HG03342 (cell line): Measurements from ENCODE around the gene KRT6B.
"Not testable (repeated sequence)": the region's sequence is repeated elsewhere in the genome, so short reads cannot be mapped to it uniquely, and the experiment has no call there.

Source experiments
- ATAC-seq: cut with Tn5 transposase; IDR thresholded peaks from one replicate; pipeline ENCODE4 v1.9.1; 2021; ENCODE audit warnings: mild to moderate bottlenecking, moderate library complexity; ENCODE audit not compliant: unreplicated experiment

KRT6B gene

DNA sequence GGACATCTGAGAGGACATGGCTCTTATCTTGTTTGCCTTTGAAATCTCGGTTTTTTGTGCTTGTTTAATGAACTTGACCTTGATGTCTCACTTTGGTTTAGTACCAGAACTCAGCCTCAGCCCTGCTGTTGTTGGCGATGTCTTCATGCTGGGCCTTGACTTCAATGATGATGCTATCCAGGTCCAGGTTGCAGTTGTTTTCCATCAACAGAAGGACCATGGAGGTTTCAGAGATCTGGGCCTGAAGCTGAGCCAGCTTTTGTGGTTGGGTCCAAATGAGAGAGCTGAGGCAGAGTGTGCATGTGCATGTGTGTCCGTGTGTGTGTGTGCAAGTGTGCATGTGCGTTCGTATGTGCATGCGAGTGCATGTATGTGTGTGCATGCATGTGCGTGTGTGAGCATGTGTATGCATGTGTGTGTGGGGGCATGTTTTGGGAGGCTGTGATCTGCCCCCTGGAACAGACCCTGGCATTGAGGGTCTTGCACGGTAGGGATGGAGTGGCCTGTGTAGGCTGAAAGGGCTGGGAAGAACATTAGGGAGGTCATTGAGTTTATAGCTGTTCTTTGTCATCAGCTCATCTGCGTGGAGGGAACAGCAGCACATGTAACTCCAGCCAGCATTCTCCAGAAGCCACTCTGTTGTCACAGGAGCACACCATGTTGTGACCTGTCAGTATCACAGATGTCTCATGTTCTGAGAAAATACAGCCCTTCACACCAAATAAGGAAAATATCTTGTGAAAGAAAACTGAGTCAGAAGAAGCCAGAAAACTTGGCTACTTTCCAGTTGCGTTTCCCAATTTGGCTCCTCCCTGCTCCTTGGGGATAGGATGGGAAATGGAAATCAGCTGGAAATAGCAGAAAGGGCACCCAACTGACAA is 35.8 kb downstream of the KRT6B start:
- no peak for ATAC-seq

DNA sequence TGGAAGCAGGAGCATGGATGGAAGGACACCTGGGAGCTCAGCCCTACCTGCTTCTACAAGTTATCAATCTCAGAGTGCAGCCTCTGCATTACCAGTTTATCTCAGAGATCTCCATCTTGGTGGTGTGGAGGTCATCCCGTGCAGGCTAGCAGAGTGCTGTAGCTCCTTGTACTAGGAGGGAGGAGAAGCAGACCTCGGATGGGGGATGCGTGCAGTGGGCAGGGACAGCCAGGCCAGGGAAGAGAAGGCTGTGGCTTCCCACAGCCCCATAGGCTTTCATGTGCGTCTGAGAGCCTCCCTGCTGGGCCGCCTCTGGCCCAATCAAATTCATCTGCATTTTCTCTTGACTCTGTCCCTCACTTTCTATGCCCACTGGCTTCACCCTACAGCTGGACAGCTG is 37.0 kb downstream of the KRT6B start:
- no peak for ATAC-seq

DNA sequence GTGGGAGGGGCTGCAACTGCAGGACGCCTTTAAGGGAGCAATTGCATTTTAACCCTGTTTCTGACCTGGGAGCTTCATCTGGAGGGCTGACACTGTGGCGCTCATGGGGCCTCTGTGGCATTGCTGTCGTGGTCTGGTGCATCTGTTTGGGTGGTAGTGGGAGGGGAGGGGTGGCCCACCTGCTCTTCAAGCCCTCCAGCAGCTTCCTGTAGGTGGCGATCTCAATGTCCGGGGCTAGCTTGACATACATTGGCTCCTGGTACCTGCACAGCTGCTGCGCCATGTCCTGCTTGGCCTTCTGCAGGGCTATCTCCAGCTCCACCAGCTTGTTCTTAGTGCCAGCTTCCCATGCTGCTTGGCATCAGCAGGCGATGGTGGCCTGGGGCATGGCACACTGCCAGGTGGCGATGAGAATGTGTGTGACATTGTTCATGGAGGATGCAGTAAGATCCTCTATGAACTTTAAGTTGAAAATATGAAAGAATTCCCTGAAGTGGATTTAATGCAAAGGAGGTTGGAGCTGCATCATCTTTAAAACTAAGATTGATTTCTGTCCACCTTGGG is 38.1 kb downstream of the KRT6B start:
- no peak for ATAC-seq

GRCh38 chr12:52413202-52413601 is 38.7 kb downstream of the KRT6B start:
- ATAC-seq: no peak

GRCh38 chr12:52411815-52412214 is 40.1 kb downstream of the KRT6B start:
- ATAC-seq: no peak

DNA sequence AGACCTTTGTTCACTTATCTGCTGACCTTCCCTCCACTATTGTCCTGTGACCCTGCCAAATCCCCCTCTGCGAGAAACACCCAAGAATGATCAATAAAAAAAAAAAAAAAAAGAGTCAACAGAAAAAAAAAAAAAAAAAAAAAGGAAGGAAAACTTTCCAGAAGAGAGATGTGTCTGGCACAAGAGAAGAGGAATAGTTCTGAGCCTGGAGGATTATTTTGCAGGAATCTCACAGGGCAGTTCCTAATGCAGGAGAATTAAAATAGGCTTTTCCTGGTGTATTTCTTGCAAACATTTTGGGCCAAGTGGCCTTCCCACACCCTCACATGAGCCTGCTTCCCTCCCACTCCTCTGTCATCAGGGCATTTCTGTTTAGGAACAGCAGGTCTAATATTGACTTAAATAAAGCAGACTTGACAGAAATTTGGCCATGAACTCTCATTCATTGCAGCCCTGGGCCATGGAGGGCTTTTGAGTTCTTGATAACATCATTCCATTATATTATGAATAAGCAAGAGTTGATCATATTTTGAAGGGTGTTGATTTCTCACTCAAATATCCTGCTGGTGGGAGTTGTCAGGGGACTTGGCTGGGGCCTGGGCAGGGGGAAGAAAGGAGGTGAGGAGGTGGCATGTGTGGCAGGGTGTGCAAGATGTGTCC is 41.2 kb downstream of the KRT6B start:
- ATAC-seq: not testable (repeated sequence)

GRCh38 chr12:52407918-52408317 is 44.0 kb downstream of the KRT6B start:
- no peak for ATAC-seq

DNA sequence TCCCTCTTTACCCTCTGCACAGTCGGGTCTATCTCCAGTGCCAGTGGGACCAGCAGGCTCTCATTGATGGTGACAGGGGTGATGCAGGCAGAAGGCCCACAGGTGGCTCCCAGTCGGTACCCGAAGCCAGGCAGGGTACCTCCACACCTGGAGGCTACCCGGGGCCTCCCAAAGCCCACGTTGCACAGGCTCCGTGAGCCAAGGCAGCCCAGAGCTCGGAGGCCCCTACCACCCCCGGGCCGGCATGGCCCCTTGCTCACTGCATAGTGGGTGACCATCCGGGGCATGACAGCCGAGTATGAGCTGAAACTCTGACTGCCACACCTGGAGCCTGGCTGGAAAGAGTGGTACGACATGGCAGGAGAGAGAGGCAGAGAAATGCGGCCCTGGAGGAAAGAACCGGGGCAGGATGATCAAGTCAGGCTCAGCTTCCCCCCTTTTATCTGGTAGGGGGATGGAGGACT is 46.0 kb downstream of the KRT6B start, which contains the start of gene KRT82:
Gene KRT82 (minus strand): TSS at position 414 of the 464 bp plus-strand sequence. CDS start 58 bp downstream, at position 356.
- no peak for ATAC-seq

GRCh38 chr12:52404951-52405350 is 47.0 kb downstream of the KRT6B start:
- no peak for ATAC-seq

- ATAC-seq: no peak
These were observed 48.4 kb downstream of the KRT6B start for GRCh38 chr12:52403561-52403960.

GRCh38 chr12:52402873-52403540 is 48.9 kb downstream of the KRT6B start:
- ATAC-seq: no peak

DNA sequence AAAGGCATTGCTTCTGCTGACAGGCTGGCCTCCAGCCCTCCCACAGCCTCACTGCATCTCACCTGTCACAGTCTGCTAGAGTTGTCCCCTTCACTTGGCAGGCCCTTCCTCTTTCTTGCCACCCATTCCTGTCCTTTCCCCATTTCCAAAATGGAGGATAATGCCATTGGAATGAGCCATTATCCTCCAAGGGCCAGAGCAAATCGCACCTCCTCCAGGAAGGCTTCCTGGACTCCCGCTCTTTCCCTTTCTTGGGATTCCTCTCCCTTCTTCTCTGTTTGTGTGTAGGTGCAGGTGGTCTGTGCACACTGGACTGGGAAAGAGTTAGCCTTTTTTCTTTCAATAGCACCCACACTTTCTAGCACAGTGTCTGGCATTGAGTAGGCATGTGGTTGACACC is 49.6 kb downstream of the KRT6B start:
- no peak for ATAC-seq

DNA sequence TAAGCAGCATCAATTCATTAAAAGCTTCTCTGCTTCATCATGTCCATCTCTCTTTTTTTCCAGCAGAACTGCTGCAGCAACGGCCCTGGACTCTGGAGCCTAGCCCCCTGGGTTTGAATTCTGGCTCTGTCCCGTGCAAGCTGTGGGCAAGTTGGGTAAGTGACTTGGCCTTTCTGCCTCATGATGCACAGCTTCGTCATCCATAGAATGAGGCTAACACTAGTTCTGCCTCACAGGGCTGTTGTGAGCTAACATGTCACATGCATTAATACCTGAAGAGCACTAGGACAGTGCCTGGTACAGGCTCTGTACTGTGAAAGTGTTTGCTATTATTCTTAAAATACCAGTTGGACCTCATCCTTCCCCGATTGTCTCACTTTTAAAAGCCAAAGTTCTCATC is 50.0 kb downstream of the KRT6B start:
- no peak for ATAC-seq

DNA sequence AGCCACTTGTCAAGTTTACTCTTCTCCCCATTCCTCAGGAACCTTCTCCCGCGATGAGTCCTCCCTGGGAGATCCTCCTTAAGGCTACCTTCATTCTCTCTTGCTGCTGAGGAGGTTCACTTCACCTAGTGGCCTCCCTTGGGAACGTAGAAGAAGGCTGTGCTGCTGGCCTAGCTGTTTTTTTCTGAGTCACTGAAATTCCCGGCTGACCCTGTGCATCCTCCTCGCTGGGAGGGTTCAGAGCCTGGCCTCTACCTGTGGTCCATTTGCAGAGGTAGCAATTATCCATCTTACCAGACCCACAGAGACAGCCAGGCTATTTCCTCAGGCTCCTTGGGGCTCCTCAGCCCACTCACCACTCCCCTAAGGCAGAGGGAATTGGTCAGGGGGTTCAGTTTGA is 50.4 kb downstream of the KRT6B start:
- ATAC-seq: no peak

DNA sequence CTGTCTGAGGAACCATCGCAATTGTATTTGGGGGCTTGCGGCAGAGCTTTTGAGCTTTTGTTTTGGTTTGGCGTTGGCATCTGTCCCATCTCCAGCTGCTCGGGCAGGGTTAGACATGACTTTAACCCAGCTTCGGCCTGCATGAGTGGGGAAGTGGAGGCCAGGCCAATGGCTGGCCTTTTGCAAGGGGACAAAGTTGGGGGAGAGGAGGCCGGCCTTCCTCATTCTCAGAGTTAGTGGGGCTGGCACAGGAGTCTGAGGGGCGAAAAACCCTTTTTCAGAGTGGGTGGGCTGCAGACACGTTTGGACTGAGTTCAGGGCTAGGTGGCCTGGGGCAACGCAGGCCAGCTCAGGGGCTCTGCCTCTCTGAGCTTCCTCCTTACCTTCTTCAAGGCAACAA is 51.0 kb downstream of the KRT6B start:
- no peak for ATAC-seq

DNA sequence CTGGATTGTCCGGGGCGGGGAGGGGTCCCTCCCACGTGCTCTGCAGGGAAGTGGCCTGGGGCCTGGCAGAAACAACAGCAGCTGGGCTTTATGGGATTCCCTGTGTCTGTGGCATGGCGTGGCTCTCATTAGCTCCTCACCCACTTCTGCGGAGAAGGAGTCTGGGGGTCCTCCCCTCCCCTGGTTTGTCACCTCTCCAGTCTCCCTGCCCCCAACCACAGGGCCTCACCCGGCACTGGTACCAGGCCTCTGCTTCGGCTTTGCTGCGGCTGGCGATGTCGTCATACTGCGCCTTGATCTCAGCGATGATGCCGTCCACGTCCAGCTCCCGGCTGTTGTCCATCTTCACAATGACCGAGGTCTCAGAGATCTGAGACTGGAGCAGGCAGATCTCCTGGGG is 52.2 kb downstream of the KRT6B start:
- no peak for ATAC-seq

GRCh38 chr12:52398176-52398575 is 53.8 kb downstream of the KRT6B start:
- ATAC-seq: no peak

- ATAC-seq: no peak
These were observed 55.3 kb downstream of the KRT6B start for GRCh38 chr12:52396656-52397055.
